ENCODE data around the gene XCL2. TPM values are rescaled to one million over a fixed set of nuclear protein-coding genes. Genes with fewer than 3 reads are reported as not detected.

XCL2 gene
- total RNA-seq, 2 experiments from 2014 or later, result not detected

- TF ChIP-seq CTCF (conservative IDR thresholded peaks at IDR 0.05; ENCODE audit: low read length), result no peak
- no TSS peak for BruUV-seq (replicated peaks)
- H3K4me2 ChIP-seq (ENCODE audit: low read length), result no peak overlapping the region
- no peaks in the 10 kb centered on the region for H3K9me3 ChIP-seq (ENCODE audit: low read length)
- no peaks in the 10 kb centered on the region for H3K36me3 ChIP-seq (ENCODE audit: insufficient read depth, low read length)
- no peaks in the 10 kb centered on the region for H3K4me1 ChIP-seq (ENCODE audit: insufficient read depth, low read length, poor library complexity, severe bottlenecking)
- DNase-seq (ENCODE audit: low spot score), result no peak
- no peak overlapping the region for H3K27ac ChIP-seq (ENCODE audit: low read depth, low read length, poor library complexity, severe bottlenecking)
- H4K20me1 ChIP-seq (ENCODE audit: insufficient read depth, low read length), result no peaks in the 10 kb centered on the region
- no peaks in the 10 kb centered on the region for H3K9me2 ChIP-seq (ENCODE audit: insufficient read depth, low read length)
- CTCF ChIA-PET (ENCODE audit: unreplicated experiment), result no interaction called here
- POLR2A ChIA-PET, result interaction anchor here (0.5 kb wide), 1 partner anchor 9 kb away, joined by 3 read pairs; no protein-coding TSS in a partner anchor
- H3K79me2 ChIP-seq (ENCODE audit: insufficient read depth, low read depth, low read length), result no peaks in the 10 kb centered on the region
- H2AFZ ChIP-seq (ENCODE audit: low read length), result no peak overlapping the region
- intact Hi-C loops (cut with micrococcal nuclease; ENCODE audit: unreplicated experiment), result no loop called here
- H3K4me3 ChIP-seq (ENCODE audit: low read depth, low read length, poor library complexity, severe bottlenecking), result no peak overlapping the region
Measured at GRCh38 chr1:168521401-168522000, 22.3 kb downstream of the XCL2 start.

GRCh38 chr1:168520832-168521231 lies 23.0 kb downstream of the XCL2 start:
- TF ChIP-seq EZH2phosphoT487 (IDR thresholded peaks at IDR 0.05; ENCODE audit: borderline replicate concordance, low read depth, low read length) (no peak), CTCF (conservative IDR thresholded peaks at IDR 0.05; ENCODE audit: low read length) (no peak)
- Histone ChIP-seq H3K79me2 (ENCODE audit: insufficient read depth, low read depth, low read length) (no peaks in the 10 kb centered on the region), H3K27ac (ENCODE audit: low read depth, low read length, poor library complexity, severe bottlenecking) (no peak overlapping the region), H3K36me3 (ENCODE audit: insufficient read depth, low read length) (no peaks in the 10 kb centered on the region), H3K4me3 (ENCODE audit: low read depth, low read length, poor library complexity, severe bottlenecking) (no peak overlapping the region), H2AFZ (ENCODE audit: low read length) (no peak overlapping the region), H3K4me1 (ENCODE audit: insufficient read depth, low read length, poor library complexity, severe bottlenecking) (no peaks in the 10 kb centered on the region), H3K9me3 (ENCODE audit: low read length) (no peaks in the 10 kb centered on the region), H4K20me1 (ENCODE audit: insufficient read depth, low read length) (no peaks in the 10 kb centered on the region), H3K9me2 (ENCODE audit: insufficient read depth, low read length) (no peaks in the 10 kb centered on the region), H3K4me2 (ENCODE audit: low read length) (no peak overlapping the region)
- CTCF ChIA-PET (ENCODE audit: unreplicated experiment), result no interaction called here
- BruUV-seq (replicated peaks), result no TSS peak
- POLR2A ChIA-PET, result no interaction called here
- intact Hi-C loops (cut with micrococcal nuclease; ENCODE audit: unreplicated experiment), result no loop called here
- DNase-seq (ENCODE audit: low spot score), result no peak

GRCh38 chr1:168520052-168520751 lies 23.6 kb downstream of the XCL2 start:
- no peak for DNase-seq (ENCODE audit: low spot score)
- no peak overlapping the region for H3K27ac ChIP-seq (ENCODE audit: low read depth, low read length, poor library complexity, severe bottlenecking)
- BruUV-seq (replicated peaks), result no TSS peak
- no peaks in the 10 kb centered on the region for H3K79me2 ChIP-seq (ENCODE audit: insufficient read depth, low read depth, low read length)
- no peaks in the 10 kb centered on the region for H3K4me1 ChIP-seq (ENCODE audit: insufficient read depth, low read length, poor library complexity, severe bottlenecking)
- no peaks in the 10 kb centered on the region for H3K9me2 ChIP-seq (ENCODE audit: insufficient read depth, low read length)
- POLR2A ChIA-PET, result no interaction called here
- no peaks in the 10 kb centered on the region for H3K9me3 ChIP-seq (ENCODE audit: low read length)
- H3K4me3 ChIP-seq (ENCODE audit: low read depth, low read length, poor library complexity, severe bottlenecking), result no peak overlapping the region
- CTCF ChIA-PET (ENCODE audit: unreplicated experiment), result no interaction called here
- no peaks in the 10 kb centered on the region for H3K36me3 ChIP-seq (ENCODE audit: insufficient read depth, low read length)
- no peak overlapping the region for H3K4me2 ChIP-seq (ENCODE audit: low read length)
- H4K20me1 ChIP-seq (ENCODE audit: insufficient read depth, low read length), result no peaks in the 10 kb centered on the region
- intact Hi-C loops (cut with micrococcal nuclease; ENCODE audit: unreplicated experiment), result no loop called here
- no peak overlapping the region for H2AFZ ChIP-seq (ENCODE audit: low read length)
- TF ChIP-seq EZH2phosphoT487 (IDR thresholded peaks at IDR 0.05; ENCODE audit: borderline replicate concordance, low read depth, low read length) (no peak), CTCF (conservative IDR thresholded peaks at IDR 0.05; ENCODE audit: low read length) (no peak)

Measured in OCI-LY7 (cell line).